ENCODE measurements around the gene COL6A3. TPM values are rescaled to one million over a fixed set of nuclear protein-coding genes. Genes with fewer than 3 reads are reported as not detected.

The COL6A3 gene
- total and polyA plus RNA-seq, 7 donors, result 2.8 to 715 (median 233) TPM

DNA sequence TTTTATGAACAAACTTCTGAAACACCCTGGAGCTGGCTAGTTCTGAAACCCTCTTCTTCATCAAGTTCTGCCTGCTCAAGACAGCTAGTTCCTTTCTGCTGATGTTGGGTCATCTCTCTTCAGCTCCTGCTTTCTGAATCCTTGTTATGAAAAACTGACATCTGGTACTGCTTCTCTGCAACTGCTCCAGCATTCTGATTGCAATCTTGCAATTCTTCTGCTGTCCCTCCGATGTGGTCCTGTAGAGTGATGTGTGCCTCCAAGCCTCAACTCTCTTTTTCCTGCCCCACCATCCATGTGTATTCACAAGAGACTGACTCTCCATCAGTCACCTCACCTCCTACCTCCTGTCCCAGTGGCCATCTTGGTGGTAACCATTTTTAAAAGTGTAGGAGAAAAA is 21.8 kb downstream of the COL6A3 start:
- Histone ChIP-seq H3K36me3 (peaks cover 12 to 61% (median 26%) of the 10 kb centered on the region in 4 donors), H3K27me3 (no peaks in the 10 kb centered on the region), H3K9me3 (no peaks in the 10 kb centered on the region), H3K4me1 (peaks cover 0 to 75% (median 56%) of the 10 kb centered on the region in 4 donors), H3K27ac (peak overlapping the region in 3 of 4 donors; percentile 60 to 82 (median 63)), H3K4me3 (no peak overlapping the region)
- intact Hi-C loops (cut with DNase I), result no loop called here
- WGBS, 2 donors, result 89 to 93% methylated on average over 1 of the region's 1 CpG
- TF ChIP-seq CTCF (IDR thresholded peaks at IDR 0.05) (no peak), POLR2AphosphoS5 (IDR thresholded peaks at IDR 0.05) (no peak), EP300 (IDR thresholded peaks at IDR 0.05) (no peak), POLR2A (IDR thresholded peaks at IDR 0.05) (no peak)
- DNase-seq, result no peak

DNA sequence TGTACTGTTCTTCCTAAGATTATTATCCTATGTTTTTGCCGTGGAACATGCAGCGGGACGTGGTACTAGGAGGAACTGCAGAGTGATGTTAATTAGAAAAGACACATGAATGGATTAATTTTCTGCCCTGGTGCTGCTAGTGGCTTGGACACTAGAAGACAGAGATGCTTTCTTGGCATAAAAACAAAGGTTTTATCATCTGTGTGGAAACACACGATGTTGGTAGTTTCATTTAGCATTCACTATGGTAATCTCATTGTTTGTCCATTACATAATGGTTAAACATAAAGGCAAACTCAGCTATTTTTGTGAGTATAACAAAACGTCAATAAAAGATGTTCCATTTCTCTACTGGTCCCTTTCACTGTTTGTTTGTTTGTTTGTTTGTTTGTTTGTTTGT is 22.8 kb downstream of the COL6A3 start:
- Histone ChIP-seq H3K9me3 (no peaks in the 10 kb centered on the region), H3K4me1 (peaks cover 0 to 71% (median 59%) of the 10 kb centered on the region in 4 donors), H3K27ac (peak overlapping the region; percentile 30 to 82 (median 62)), H3K36me3 (peaks cover 12 to 65% (median 35%) of the 10 kb centered on the region in 4 donors), H3K4me3 (no peak overlapping the region), H3K27me3 (no peaks in the 10 kb centered on the region)
- WGBS, 2 donors, result 58 to 71% methylated on average over 5 of the region's 5 CpGs
- intact Hi-C loops (cut with DNase I), result no loop called here
- TF ChIP-seq CTCF (IDR thresholded peaks at IDR 0.05) (no peak), POLR2A (IDR thresholded peaks at IDR 0.05) (no peak), POLR2AphosphoS5 (IDR thresholded peaks at IDR 0.05) (peak in 3 of 4 donors; percentile 3 to 38 (median 37))
- no peak for DNase-seq

- H3K27ac ChIP-seq, result peak overlapping the region; percentile 30 to 82 (median 62)
- H3K4me3 ChIP-seq, result no peak overlapping the region
- peaks cover 0 to 75% (median 64%) of the 10 kb centered on the region in 4 donors for H3K4me1 ChIP-seq
- peaks cover 4 to 65% (median 33%) of the 10 kb centered on the region in 4 donors for H3K36me3 ChIP-seq
- H3K9me3 ChIP-seq, result no peaks in the 10 kb centered on the region
- no peaks in the 10 kb centered on the region for H3K27me3 ChIP-seq
- no peak for DNase-seq
- TF ChIP-seq POLR2A (IDR thresholded peaks at IDR 0.05), result no peak
- TF ChIP-seq POLR2AphosphoS5 (IDR thresholded peaks at IDR 0.05), result peak in 1 of 4 donors; percentile 35
- intact Hi-C loops (cut with DNase I), result no loop called here
- WGBS, 2 donors, result 63 to 82% methylated on average over 2 of the region's 2 CpGs
Observed at GRCh38 chr2:237390235-237390634, 23.7 kb downstream of the COL6A3 start.

DNA sequence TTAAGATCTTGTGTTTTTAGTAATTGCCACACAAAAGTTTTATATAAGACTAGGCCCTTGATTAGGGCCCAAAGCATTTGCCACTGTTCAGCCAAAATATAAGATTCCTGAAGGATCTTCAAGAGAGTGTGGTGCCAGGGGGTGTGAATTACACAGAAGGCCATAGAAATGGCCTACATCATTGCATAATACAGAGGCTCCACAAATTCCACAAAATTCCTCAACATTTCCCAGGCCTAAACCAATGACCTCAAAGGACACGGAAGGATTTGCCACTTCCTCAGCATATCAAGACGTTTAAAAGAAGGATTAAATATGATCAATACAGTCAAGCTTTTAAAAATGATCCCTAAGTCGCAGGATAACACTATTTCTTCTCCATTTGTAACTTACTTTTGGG is 24.1 kb downstream of the COL6A3 start:
- Histone ChIP-seq H3K4me1 (peaks cover 0 to 76% (median 66%) of the 10 kb centered on the region in 4 donors), H3K36me3 (peaks cover under 1 to 65% (median 31%) of the 10 kb centered on the region in 4 donors), H3K27ac (peak overlapping the region; percentile 30 to 82 (median 62)), H3K4me3 (no peak overlapping the region), H3K9me3 (no peaks in the 10 kb centered on the region), H3K27me3 (no peaks in the 10 kb centered on the region)
- TF ChIP-seq EP300 (IDR thresholded peaks at IDR 0.05) (no peak), POLR2AphosphoS5 (IDR thresholded peaks at IDR 0.05) (no peak), POLR2A (IDR thresholded peaks at IDR 0.05) (no peak), CTCF (IDR thresholded peaks at IDR 0.05) (no peak)
- WGBS, 2 donors, result 79 to 81% methylated on average over 3 of the region's 3 CpGs
- DNase-seq, result no peak
- intact Hi-C loops (cut with DNase I), result no loop called here

DNA sequence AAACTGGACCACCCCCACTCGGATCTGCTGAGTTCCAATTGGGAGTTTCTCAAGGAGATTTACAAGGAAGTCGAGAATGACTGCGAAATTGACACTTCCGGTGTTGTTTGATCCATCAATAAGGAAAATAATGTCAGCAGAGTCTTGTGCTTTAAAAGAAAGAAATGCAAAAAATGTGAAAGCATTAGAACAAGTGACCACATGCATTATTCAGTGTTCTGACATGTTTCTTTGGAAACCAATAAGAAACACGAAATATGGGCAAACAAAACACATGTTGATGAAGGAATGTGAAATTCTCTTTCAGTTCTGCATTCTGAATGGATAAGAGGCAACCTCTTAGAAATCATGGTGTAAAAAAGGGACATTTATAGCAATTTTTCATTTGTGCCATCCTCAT is 25.9 kb downstream of the COL6A3 start:
- intact Hi-C loops (cut with DNase I), result no loop called here
- Histone ChIP-seq H3K27me3 (no peaks in the 10 kb centered on the region), H3K4me3 (no peak overlapping the region), H3K4me1 (peaks cover 0 to 73% (median 56%) of the 10 kb centered on the region in 4 donors), H3K9me3 (no peaks in the 10 kb centered on the region), H3K36me3 (peaks cover 0 to 53% (median 22%) of the 10 kb centered on the region in 4 donors), H3K27ac (peak overlapping the region in 3 of 4 donors; percentile 39 to 82 (median 63))
- TF ChIP-seq POLR2A (IDR thresholded peaks at IDR 0.05) (no peak), CTCF (IDR thresholded peaks at IDR 0.05) (no peak), EP300 (IDR thresholded peaks at IDR 0.05) (no peak), POLR2AphosphoS5 (IDR thresholded peaks at IDR 0.05) (no peak)
- DNase-seq, result no peak
- 82 to 89% methylated on average over 5 of the region's 5 CpGs for WGBS, 2 donors

Data from sigmoid colon (tissue), 7 donors.